ENCODE measurements around the gene PNPLA1.

GRCh38 chr6:36272234-36272633, 2.4 kb downstream of the PNPLA1 start:
- TF ChIP-seq CTCF (conservative IDR thresholded peaks at IDR 0.05; ENCODE audit: low read depth, low read length) (no peak), EZH2 (IDR thresholded peaks at IDR 0.05; ENCODE audit: low read length, unreplicated experiment) (no peak)
